Karpas-422 (cell line): Measurements from ENCODE around the gene BACH2. TPM values are rescaled to one million over a fixed set of nuclear protein-coding genes. Genes with fewer than 3 reads are reported as not detected.
"Not testable (repeated sequence)": the region's sequence is repeated elsewhere in the genome, so short reads cannot be mapped to it uniquely, and the experiment has no call there.

Source experiments
- DNase-seq: peaks from one replicate; pipeline ENCODE4 v3.0.0-alpha.2; 2015
- H2AFZ ChIP-seq: fragments of 200-600 bp; sonication (generic); 2 replicates; pipeline ENCODE4 v1.6.1; 2014; ENCODE audit warnings: antibody characterized with exemption, low read length, mixed read lengths
- H3K27ac ChIP-seq: fragments of 200-600 bp; sonication (generic); 2 replicates; pipeline ENCODE4 v1.5.1; 2014; ENCODE audit warnings: mild to moderate bottlenecking, low read length, moderate library complexity
- H3K27me3 ChIP-seq: fragments of 200-600 bp; sonication (generic); 2 replicates; pipeline ENCODE4 v1.6.1; 2014; ENCODE audit warnings: low read length, mixed read lengths
- H3K36me3 ChIP-seq: fragments of 200-600 bp; sonication (generic); 2 replicates; pipeline ENCODE4 v1.6.1; 2014; ENCODE audit warnings: low read length, mixed read lengths; ENCODE audit not compliant: insufficient read depth
- H3K4me1 ChIP-seq: fragments of 200-600 bp; sonication (generic); 2 replicates; pipeline ENCODE4 v1.6.1; 2014; ENCODE audit warnings: mild to moderate bottlenecking, low read length, mixed read lengths
- H3K4me2 ChIP-seq: fragments of 200-600 bp; sonication (generic); 2 replicates; pipeline ENCODE4 v1.6.1; 2014; ENCODE audit warnings: low read length, low read depth, mild to moderate bottlenecking; ENCODE audit not compliant: poor library complexity, severe bottlenecking
- H3K4me3 ChIP-seq: fragments of 200-600 bp; sonication (generic); 2 replicates; pipeline ENCODE4 v1.5.1; 2014; ENCODE audit warnings: mild to moderate bottlenecking, antibody characterized with exemption, low read length, mixed read lengths
- H3K79me2 ChIP-seq: fragments of 200-600 bp; sonication (generic); 2 replicates; pipeline ENCODE4 v1.6.1; 2014; ENCODE audit warnings: mild to moderate bottlenecking, low read length, mixed read lengths
- H3K9ac ChIP-seq: fragments of 200-600 bp; sonication (generic); 2 replicates; pipeline ENCODE4 v1.6.0; 2014; ENCODE audit warnings: low read length
- H3K9me2 ChIP-seq: fragments of 200-600 bp; sonication (generic), shearing (Covaris generic); replicated peaks from 2 replicates; pipeline ENCODE4 v1.6.0; 2014; ENCODE audit warnings: mild to moderate bottlenecking, low read length, moderate library complexity; ENCODE audit not compliant: insufficient read depth
- H3K9me3 ChIP-seq: fragments of 300-700, 200-600 bp; sonication (generic); 2 replicates; pipeline ENCODE4 v1.6.1; 2014; ENCODE audit warnings: low read length, mixed read lengths
- H4K20me1 ChIP-seq: fragments of 200-600 bp; sonication (generic); 2 replicates; pipeline ENCODE4 v1.6.1; 2014; ENCODE audit warnings: mild to moderate bottlenecking, antibody characterized with exemption, low read length, low read depth; ENCODE audit not compliant: insufficient read depth
- total RNA-seq: library from RNA; depleted of rRNA; stranded (reverse); fragments of >200 nt; shearing (Covaris generic); gene quantifications from 2 replicates; pipeline ENCODE4 v1.2.3, GENCODE V29; 2014; ENCODE audit warnings: low replicate concordance

BACH2 gene
- total RNA-seq, 1 experiment from 2014 or later, result 3.2 TPM

- Histone ChIP-seq H3K27me3 (no peaks in the 10 kb centered on the region), H4K20me1 (no peaks in the 10 kb centered on the region), H3K9me3 (no peaks in the 10 kb centered on the region), H3K4me2 (no peak overlapping the region), H3K79me2 (no peaks in the 10 kb centered on the region), H3K27ac (no peak overlapping the region), H2AFZ (no peak overlapping the region), H3K4me3 (no peak overlapping the region), H3K4me1 (peaks cover 10% of the 10 kb centered on the region), H3K9ac (no peak overlapping the region), H3K9me2 (no peaks in the 10 kb centered on the region), H3K36me3 (no peaks in the 10 kb centered on the region)
- DNase-seq, result no peak
These were observed 159.6 kb downstream of the BACH2 start for GRCh38 chr6:90136837-90137568.

GRCh38 chr6:90136176-90136575 is 160.5 kb downstream of the BACH2 start:
- H3K9me2 ChIP-seq, result no peaks in the 10 kb centered on the region
- no peaks in the 10 kb centered on the region for H3K9me3 ChIP-seq
- H2AFZ ChIP-seq, result peak overlapping the region; percentile 23; the same call in 1 of the 2 replicates
- H3K9ac ChIP-seq, result no peak overlapping the region
- H3K36me3 ChIP-seq, result no peaks in the 10 kb centered on the region
- H4K20me1 ChIP-seq, result no peaks in the 10 kb centered on the region
- H3K4me1 ChIP-seq, result peaks cover 10% of the 10 kb centered on the region
- DNase-seq, result no peak
- H3K27ac ChIP-seq, result no peak overlapping the region
- no peaks in the 10 kb centered on the region for H3K27me3 ChIP-seq
- H3K4me2 ChIP-seq, result no peak overlapping the region
- no peak overlapping the region for H3K4me3 ChIP-seq
- H3K79me2 ChIP-seq, result no peaks in the 10 kb centered on the region

- Histone ChIP-seq H3K9me2 (no peaks in the 10 kb centered on the region), H3K4me3 (no peak overlapping the region), H3K9ac (no peak overlapping the region), H3K4me1 (peaks cover 10% of the 10 kb centered on the region), H3K27me3 (no peaks in the 10 kb centered on the region), H3K36me3 (no peaks in the 10 kb centered on the region), H3K4me2 (no peak overlapping the region), H4K20me1 (no peaks in the 10 kb centered on the region), H2AFZ (peak overlapping the region; percentile 23; the same call in 1 of the 2 replicates), H3K79me2 (no peaks in the 10 kb centered on the region), H3K9me3 (no peaks in the 10 kb centered on the region), H3K27ac (no peak overlapping the region)
- DNase-seq, result no peak
These were observed 161.0 kb downstream of the BACH2 start for GRCh38 chr6:90135667-90136066.

- not testable (repeated sequence) for H3K9ac ChIP-seq, DNase-seq, H3K36me3 ChIP-seq, H3K27ac ChIP-seq, H3K9me2 ChIP-seq, H3K4me2 ChIP-seq, H3K27me3 ChIP-seq, H3K9me3 ChIP-seq, H3K79me2 ChIP-seq, H3K4me1 ChIP-seq, H3K4me3 ChIP-seq, H2AFZ ChIP-seq, H4K20me1 ChIP-seq
These were observed 163.0 kb downstream of the BACH2 start for GRCh38 chr6:90133664-90134063.

- Histone ChIP-seq H3K4me1 (peaks cover 15% of the 10 kb centered on the region), H3K27ac (no peak overlapping the region), H3K79me2 (no peaks in the 10 kb centered on the region), H3K36me3 (no peaks in the 10 kb centered on the region), H3K4me3 (no peak overlapping the region), H3K9me3 (no peaks in the 10 kb centered on the region), H4K20me1 (no peaks in the 10 kb centered on the region), H3K9ac (no peak overlapping the region), H3K4me2 (no peak overlapping the region), H2AFZ (no peak overlapping the region), H3K9me2 (no peaks in the 10 kb centered on the region), H3K27me3 (no peaks in the 10 kb centered on the region)
- DNase-seq, result peak; percentile 25
These were observed 164.8 kb downstream of the BACH2 start for GRCh38 chr6:90131614-90132423.

GRCh38 chr6:90131125-90131524 is 165.5 kb downstream of the BACH2 start:
- Histone ChIP-seq H3K4me3 (no peak overlapping the region), H3K4me1 (peaks cover 22% of the 10 kb centered on the region)

GRCh38 chr6:90128687-90129086 is 168.0 kb downstream of the BACH2 start:
- H3K79me2 ChIP-seq, result not testable (repeated sequence)

More at GRCh38 chr6:90131125-90131524, 165.5 kb downstream of the BACH2 start:
- Histone ChIP-seq H3K9me2 (no peaks in the 10 kb centered on the region), H3K27me3 (no peaks in the 10 kb centered on the region), H3K27ac (no peak overlapping the region), H2AFZ (no peak overlapping the region), H3K9me3 (no peaks in the 10 kb centered on the region), H3K9ac (no peak overlapping the region), H3K79me2 (no peaks in the 10 kb centered on the region), H4K20me1 (no peaks in the 10 kb centered on the region), H3K36me3 (no peaks in the 10 kb centered on the region), H3K4me2 (no peak overlapping the region)
- no peak for DNase-seq

GRCh38 chr6:90127595-90127994 is 169.0 kb downstream of the BACH2 start:
- no peaks in the 10 kb centered on the region for H4K20me1 ChIP-seq
- no peaks in the 10 kb centered on the region for H3K27me3 ChIP-seq
- no peaks in the 10 kb centered on the region for H3K79me2 ChIP-seq
- peaks cover 46% of the 10 kb centered on the region for H3K4me1 ChIP-seq
- H3K9me3 ChIP-seq, result no peaks in the 10 kb centered on the region
- H3K36me3 ChIP-seq, result no peaks in the 10 kb centered on the region
- no peak overlapping the region for H3K9ac ChIP-seq
- no peak for DNase-seq
- no peak overlapping the region for H3K4me3 ChIP-seq
- no peak overlapping the region for H3K4me2 ChIP-seq
- no peaks in the 10 kb centered on the region for H3K9me2 ChIP-seq
- H3K27ac ChIP-seq, result no peak overlapping the region
- no peak overlapping the region for H2AFZ ChIP-seq

More at GRCh38 chr6:90128687-90129086, 168.0 kb downstream of the BACH2 start:
- H3K9me3 ChIP-seq, DNase-seq, H3K4me2 ChIP-seq, H3K4me3 ChIP-seq, H3K9me2 ChIP-seq, H3K27ac ChIP-seq, H4K20me1 ChIP-seq, H3K9ac ChIP-seq, H2AFZ ChIP-seq, H3K36me3 ChIP-seq, H3K27me3 ChIP-seq: not testable (repeated sequence)
- peaks cover 46% of the 10 kb centered on the region for H3K4me1 ChIP-seq
